Endothelial cell of umbilical vein (primary cell): ENCODE measurements around the gene FAM50B. TPM values are rescaled to one million over a fixed set of nuclear protein-coding genes. Genes with fewer than 3 reads are reported as not detected.

Experiments
- BruUV-seq: library from RNA; stranded (reverse); fragments of 400-500 nt; replicated peaks from 2 replicates; lab custom pipeline; 2021; lab: Mats Ljungman, UMichigan
- CTCF ChIA-PET: fragments of 300-600, 350-600 bp; sonication (Branson Sonifier 250); formaldehyde crosslinking; loops from one replicate; lab custom pipeline; 2021; ENCODE audit warnings: antibody characterized with exemption, inconsistent platforms; lab: Charles Lee
- POLR2A ChIA-PET: fragments of 300-600, 350-600 bp; sonication (Branson Sonifier 250); formaldehyde crosslinking; loops from one replicate; lab custom pipeline; 2021; ENCODE audit warnings: antibody characterized with exemption, inconsistent platforms; lab: Charles Lee
- DNase-seq: peaks from one replicate; pipeline ENCODE4 v3.0.0-alpha.2; 2011; ENCODE audit warnings: low read depth, low spot score
- FAIRE-seq: peaks from 2 replicates; lab custom pipeline; 2011; peaks lifted over from hg19 to GRCh38; lab: Jason Lieb, UNC
- H2AFZ ChIP-seq: 2 replicates; pipeline ENCODE4 v1.6.0; 2012; ENCODE audit warnings: low read depth, low read length, control low read depth, inconsistent platforms
- H3K27ac ChIP-seq: 2 replicates; pipeline ENCODE4 v1.5.1; 2011; ENCODE audit warnings: low read depth, mild to moderate bottlenecking, control low read depth, low read length, moderate library complexity; ENCODE audit not compliant: insufficient read depth
- H3K27me3 ChIP-seq, 2 experiments: 2 replicates each; pipeline versions ENCODE4 v1.6.0 to v1.6.1; 2011; ENCODE audit warnings: low read length in 2 of 2, mixed read lengths in 1 of 2; ENCODE audit not compliant: control insufficient read depth in 2 of 2, insufficient read depth in 2 of 2
- H3K36me3 ChIP-seq, 2 experiments: 2 replicates in 1 of 2; 3 replicates in 1 of 2; pipeline ENCODE4 v1.5.1; 2011; ENCODE audit warnings: low read length in 2 of 2, mild to moderate bottlenecking in 1 of 2, moderate library complexity in 1 of 2; ENCODE audit not compliant: control insufficient read depth in 2 of 2, insufficient read depth in 2 of 2; ENCODE audit errors: extremely low read depth in 1 of 2
- H3K4me1 ChIP-seq: 3 replicates; pipeline ENCODE4 v1.5.1; 2011; ENCODE audit warnings: mild to moderate bottlenecking, low read length; ENCODE audit not compliant: control insufficient read depth, insufficient read depth; ENCODE audit errors: extremely low read depth
- H3K4me2 ChIP-seq: 2 replicates; pipeline ENCODE4 v1.6.1; 2011; ENCODE audit warnings: low read length, control low read depth, mixed read lengths; ENCODE audit not compliant: insufficient read depth
- H3K4me3 ChIP-seq, 3 experiments: fragments of 200-600 bp in 1 of 3; sonication (generic), shearing (Covaris generic) in 1 of 3; replicated peaks in 1 of 3; 2 replicates each; pipeline ENCODE4 v1.5.1; 2011 to 2016; ENCODE audit warnings: control low read depth in 3 of 3, low read length in 3 of 3, mild to moderate bottlenecking in 2 of 3, inconsistent platforms in 1 of 3, low read depth in 1 of 3, moderate library complexity in 1 of 3; ENCODE audit not compliant: insufficient read depth in 1 of 3
- H3K79me2 ChIP-seq: 2 replicates; pipeline ENCODE4 v1.6.0; 2012; ENCODE audit warnings: low read length, inconsistent platforms; ENCODE audit not compliant: control insufficient read depth, insufficient read depth
- H3K9ac ChIP-seq: replicated peaks from 2 replicates; pipeline ENCODE3; 2011; ENCODE audit warnings: low read length, control low read depth; ENCODE audit not compliant: insufficient read depth; ENCODE audit errors: extremely low read depth
- H3K9me1 ChIP-seq: replicated peaks from 3 replicates; pipeline ENCODE4 v1.6.0; 2011; ENCODE audit warnings: mild to moderate bottlenecking, low read length; ENCODE audit not compliant: control insufficient read depth, insufficient read depth; ENCODE audit errors: extremely low read depth
- H3K9me3 ChIP-seq: replicated peaks from 2 replicates; pipeline ENCODE4 v1.5.1; 2012; ENCODE audit warnings: low read length, inconsistent platforms; ENCODE audit not compliant: control insufficient read depth, insufficient read depth
- H4K20me1 ChIP-seq: replicated peaks from 2 replicates; pipeline ENCODE3; 2011; ENCODE audit warnings: mild to moderate bottlenecking, low read length; ENCODE audit not compliant: control insufficient read depth, insufficient read depth; ENCODE audit errors: extremely low read depth
- CTCF ChIP-seq, 2 donors: IDR thresholded peaks; 1 replicate in 1 of 2; 2 replicates in 1 of 2; pipeline ENCODE4 v1.5.1; 2011; ENCODE audit warnings: low read length in 2 of 2, mild to moderate bottlenecking in 2 of 2, moderate library complexity in 2 of 2, control low read depth in 1 of 2, inconsistent platforms in 1 of 2, low read depth in 1 of 2; ENCODE audit not compliant: insufficient read depth in 1 of 2; ENCODE audit errors: extremely low read depth in 1 of 2
- EZH2 ChIP-seq: IDR thresholded peaks from 2 replicates; pipeline ENCODE4 v1.6.1; 2012; ENCODE audit warnings: borderline replicate concordance, low read depth, mild to moderate bottlenecking, moderate library complexity, low read length, inconsistent platforms; ENCODE audit not compliant: severe bottlenecking
- FOS ChIP-seq: IDR thresholded peaks from 2 replicates; pipeline ENCODE4 v1.6.1; 2011; ENCODE audit warnings: mild to moderate bottlenecking, low read length, moderate library complexity, borderline replicate concordance; ENCODE audit not compliant: insufficient read depth
- GATA2 ChIP-seq: IDR thresholded peaks from 2 replicates; pipeline ENCODE4 v1.7.0; 2011; ENCODE audit warnings: low read depth, mild to moderate bottlenecking, moderate library complexity, mixed read lengths, low read length; ENCODE audit not compliant: insufficient read length, insufficient read depth
- JUN ChIP-seq: IDR thresholded peaks from 2 replicates; pipeline ENCODE4 v1.6.1; 2011; ENCODE audit warnings: borderline replicate concordance, low read depth; ENCODE audit not compliant: insufficient read length, insufficient read depth
- MAX ChIP-seq: IDR thresholded peaks from 2 replicates; pipeline ENCODE4 v1.6.1; 2011; ENCODE audit not compliant: insufficient read depth, insufficient read length
- MYC ChIP-seq: IDR thresholded peaks from one replicate; pipeline ENCODE4 v1.6.1; 2011; ENCODE audit warnings: mild to moderate bottlenecking, low read depth, low read length
- POLR2A ChIP-seq: IDR thresholded peaks from 2 replicates; pipeline ENCODE4 v1.6.1; 2012; ENCODE audit warnings: low read depth, mild to moderate bottlenecking, control low read depth, low read length
- POLR2AphosphoS5 ChIP-seq: IDR thresholded peaks from 2 replicates; pipeline ENCODE4 v1.6.1; 2012; ENCODE audit warnings: low read depth, mild to moderate bottlenecking, control low read depth, low read length, moderate library complexity; ENCODE audit not compliant: insufficient read depth
- dilution Hi-C: fragments of 300-500 bp; cut with MboI; formaldehyde crosslinking; loops from one replicate; pipeline ENCODE4 v1.15.0; 2019; ENCODE audit warnings: low sequenced_read_pairs; ENCODE audit not compliant: extremely low pct_ligation_motif_present
- intact Hi-C: fragments of 100-400 bp; cut with micrococcal nuclease; formaldehyde crosslinking; loops from one replicate; pipeline ENCODE4 v1.10.0; 2022
- polyA plus RNA-seq, 4 experiments: library from polyadenylated mRNA; depleted of rRNA in 3 of 4; stranded (reverse) in 3 of 4; unstranded in 1 of 4; fragments of >200 nt; gene quantifications; 2 replicates each; pipeline versions ENCODE4 v1.2.1 to v1.2.3, GENCODE V29; 2011 to 2012; ENCODE audit warnings: missing spikeins in 1 of 4
- total RNA-seq: library from RNA; stranded (reverse); gene quantifications from 2 replicates; pipeline ENCODE4 v1.2.3, GENCODE V29; 2021

The FAM50B gene
- total and polyA plus RNA-seq, 2 donors (not counting 3 experiments of a cell fraction or from before 2014, with no cell fraction given) = 10.0 to 14.1 TPM

DNA sequence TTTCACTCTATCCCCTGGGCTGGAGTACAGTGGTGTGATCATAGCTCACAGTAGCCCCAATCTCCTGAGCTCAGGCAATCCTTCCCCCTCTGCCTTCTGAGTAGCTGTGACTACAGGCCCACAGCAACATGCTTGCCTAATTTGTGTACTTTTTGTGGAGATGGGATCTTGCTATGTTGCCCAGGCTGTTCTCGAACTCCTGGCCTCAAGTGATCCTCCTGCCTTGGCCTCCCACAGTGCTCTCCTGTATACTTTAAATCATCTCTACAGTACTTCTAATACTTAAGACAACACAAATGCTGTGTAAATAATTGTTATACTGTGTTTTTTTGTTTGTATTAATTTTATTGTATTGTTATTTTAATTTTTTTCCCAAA, 39.7 kb upstream of the FAM50B start:
- Histone ChIP-seq H3K27me3 (no peaks in the 10 kb centered on the region), H3K9ac (no peak overlapping the region), H4K20me1 (no peaks in the 10 kb centered on the region), H3K79me2 (no peaks in the 10 kb centered on the region), H3K4me2 (no peak overlapping the region), H3K4me3 (no peak overlapping the region), H2AFZ (no peak overlapping the region), H3K4me1 (peaks cover 71% of the 10 kb centered on the region), H3K9me3 (no peaks in the 10 kb centered on the region), H3K9me1 (no peaks in the 10 kb centered on the region), H3K27ac (peak overlapping the region; percentile 21), H3K36me3 (no peaks in the 10 kb centered on the region)
- FAIRE-seq (no peak), DNase-seq (no peak)
- TF ChIP-seq POLR2AphosphoS5 = no peak
- TF ChIP-seq MYC = no peak
- no peak for TF ChIP-seq MAX
- TF ChIP-seq POLR2A = no peak
- no TSS peak for BruUV-seq
- CTCF ChIA-PET = interaction anchor here (0.8 to 6.1 kb wide), 9 partner anchors 11 to 78 kb away, joined by 3 to 39 read pairs (median 7); partner anchors contain the start of gene FAM50B
- intact Hi-C loops (loop anchor here (1.0 kb wide), 2 partner anchors 56 to 103 kb away; no protein-coding TSS in a partner anchor), dilution Hi-C loops (no loop called here)
- POLR2A ChIA-PET = interaction anchor here (0.6 to 1.2 kb wide), 5 partner anchors 12 to 177 kb away, joined by 3 to 11 read pairs (median 3); no protein-coding TSS in a partner anchor

DNA sequence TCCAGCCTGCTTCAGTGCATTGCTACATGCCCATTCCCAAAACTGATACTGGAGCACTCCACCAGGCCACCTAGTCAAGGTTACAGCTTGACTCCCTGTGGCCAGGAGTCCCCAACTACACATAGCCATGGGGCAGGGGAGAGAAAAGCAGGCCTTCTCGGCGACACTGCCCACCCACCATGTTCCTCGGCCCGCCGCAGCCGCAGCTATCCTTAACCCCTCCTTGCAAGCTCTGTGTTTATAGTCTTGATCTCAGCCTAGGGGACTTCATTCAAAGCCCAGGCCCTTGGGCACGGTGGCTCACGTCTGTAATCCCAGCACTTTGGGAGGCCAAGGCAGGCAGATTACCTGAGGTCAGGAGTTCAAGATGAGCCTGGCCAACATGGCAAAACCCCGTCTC, 39.2 kb upstream of the FAM50B start:
- no peak for FAIRE-seq
- Histone ChIP-seq H3K9me1 (no peaks in the 10 kb centered on the region), H3K27ac (no peak overlapping the region), H3K4me2 (no peak overlapping the region), H3K4me1 (peaks cover 69% of the 10 kb centered on the region), H3K9me3 (no peaks in the 10 kb centered on the region), H3K27me3 (no peaks in the 10 kb centered on the region), H4K20me1 (no peaks in the 10 kb centered on the region), H3K79me2 (no peaks in the 10 kb centered on the region), H3K4me3 (no peak overlapping the region), H2AFZ (no peak overlapping the region), H3K36me3 (no peaks in the 10 kb centered on the region), H3K9ac (no peak overlapping the region)
- ChIA-PET CTCF (interaction anchor here (1.2 to 6.1 kb wide), 6 partner anchors 13 to 62 kb away, joined by 4 to 39 read pairs (median 8); partner anchors contain the start of gene FAM50B), POLR2A (interaction anchor here (0.6 to 0.9 kb wide), 2 partner anchors 60 to 176 kb away, joined by 3 read pairs; no protein-coding TSS in a partner anchor)
- TF ChIP-seq POLR2A = no peak
- TF ChIP-seq MAX = no peak
- no peak for TF ChIP-seq GATA2
- TF ChIP-seq CTCF (IDR thresholded peaks at IDR 0.05; ENCODE audit: extremely low read depth in 1 of 2, insufficient read depth in 1 of 2, low read depth in 1 of 2, low read length in 2 of 2) = no peak
- no peak for TF ChIP-seq FOS
- TF ChIP-seq JUN = no peak
- TF ChIP-seq POLR2AphosphoS5 = no peak
- TF ChIP-seq MYC = no peak
- TF ChIP-seq EZH2 = no peak
- BruUV-seq = no TSS peak
- dilution Hi-C loops = no loop called here
- no peak for DNase-seq
- intact Hi-C loops = loop anchor here (1.0 kb wide), 2 partner anchors 57 to 102 kb away; no protein-coding TSS in a partner anchor
